GM23338 (cell line): ENCODE results near the gene ELOVL7. TPM values are rescaled to one million over a fixed set of nuclear protein-coding genes. Genes with fewer than 3 reads are reported as not detected.

Experiments
- ATAC-seq: fragments of 200-7000 bp; cut with Tn5 transposase; 3 replicates; pipeline ENCODE4 v1.9.1; 2020
- DNase-seq: peaks from one replicate; pipeline ENCODE4 v3.0.0-alpha.2; 2015; ENCODE audit warnings: low spot score
- H2AFZ ChIP-seq: fragments of 200-600 bp; sonication (generic); 2 replicates; pipeline ENCODE4 v1.8.0; 2016; ENCODE audit warnings: antibody characterized with exemption, mild to moderate bottlenecking, moderate library complexity
- H3F3A ChIP-seq: fragments of 200-600 bp; sonication (generic); replicated peaks from 2 replicates; pipeline ENCODE4 v1.8.0; 2017; ENCODE audit warnings: antibody characterized with exemption, mixed run types, low read depth
- H3K27ac ChIP-seq: fragments of 200-600 bp; sonication (generic); 2 replicates; pipeline ENCODE4 v1.6.1; 2016; ENCODE audit warnings: low read depth
- H3K27me3 ChIP-seq: fragments of 200-600 bp; sonication (generic); 2 replicates; pipeline ENCODE4 v1.8.0; 2016; ENCODE audit warnings: mild to moderate bottlenecking, mixed run types, moderate library complexity; ENCODE audit not compliant: insufficient read depth
- H3K36me3 ChIP-seq: fragments of 200-600 bp; sonication (generic); 2 replicates; pipeline ENCODE4 v1.8.0; 2016; ENCODE audit warnings: mild to moderate bottlenecking; ENCODE audit not compliant: insufficient read depth
- H3K4me1 ChIP-seq: fragments of 200-600 bp; sonication (generic); 2 replicates; pipeline ENCODE4 v1.8.0; 2016; ENCODE audit warnings: mild to moderate bottlenecking, moderate library complexity; ENCODE audit not compliant: insufficient read depth
- H3K4me2 ChIP-seq: fragments of 200-600 bp; sonication (generic); 2 replicates; pipeline ENCODE4 v1.7.1; 2017; ENCODE audit warnings: mixed run types
- H3K4me3 ChIP-seq: fragments of 200-600 bp; sonication (generic); 2 replicates; pipeline ENCODE4 v1.6.1; 2016; ENCODE audit warnings: mixed run types
- H3K79me2 ChIP-seq: fragments of 200-600 bp; sonication (generic); replicated peaks from 2 replicates; pipeline ENCODE4 v1.8.0; 2017; ENCODE audit warnings: mild to moderate bottlenecking; ENCODE audit not compliant: insufficient read depth
- H3K9me2 ChIP-seq: fragments of 200-600 bp; sonication (generic); 2 replicates; pipeline ENCODE4 v1.8.0; 2017; ENCODE audit not compliant: insufficient read depth
- H4K20me1 ChIP-seq: fragments of 200-600 bp; sonication (generic); replicated peaks from 2 replicates; pipeline ENCODE4 v1.8.0; 2017; ENCODE audit warnings: mild to moderate bottlenecking; ENCODE audit not compliant: insufficient read depth
- H3K27ac Mint-ChIP-seq: 2 replicates; pipeline ENCODE4 v1.8.0; 2020; ENCODE audit warnings: inconsistent platforms, mild to moderate bottlenecking, moderate library complexity, mixed read lengths
- H3K27me3 Mint-ChIP-seq: 3 replicates; pipeline ENCODE4 v1.8.0; 2022; ENCODE audit warnings: low read depth, mild to moderate bottlenecking, moderate library complexity, mixed read lengths, inconsistent platforms; ENCODE audit not compliant: insufficient read depth, poor library complexity
- H3K36me3 Mint-ChIP-seq: 3 replicates; pipeline ENCODE4 v1.8.0; 2021; ENCODE audit warnings: low read depth, mild to moderate bottlenecking, inconsistent platforms, moderate library complexity, mixed read lengths
- H3K4me1 Mint-ChIP-seq: 3 replicates; pipeline ENCODE4 v1.8.0; 2020; ENCODE audit warnings: mild to moderate bottlenecking, inconsistent platforms, mixed read lengths
- H3K4me3 Mint-ChIP-seq: 3 replicates; pipeline ENCODE4 v1.8.0; 2021; ENCODE audit warnings: moderate library complexity, mild to moderate bottlenecking, inconsistent platforms, mixed read lengths
- H3K9me3 Mint-ChIP-seq: 3 replicates; pipeline ENCODE4 v1.8.0; 2020; ENCODE audit warnings: moderate library complexity, mild to moderate bottlenecking, inconsistent platforms, mixed read lengths
- CREB1 ChIP-seq: fragments of 250-450 bp; sonication (Bioruptor Pico); IDR thresholded peaks from 2 replicates; pipeline ENCODE4 v1.5.0; 2020; ENCODE audit warnings: low read depth, mild to moderate bottlenecking, moderate library complexity
- EZH2 ChIP-seq: fragments of 200-600 bp; sonication (generic); IDR thresholded peaks from one replicate; pipeline ENCODE4 v1.8.0; 2017; ENCODE audit warnings: antibody characterized with exemption, mild to moderate bottlenecking, low read depth; ENCODE audit not compliant: unreplicated experiment
- EZH2phosphoT487 ChIP-seq: fragments of 200-600 bp; sonication (generic); IDR thresholded peaks from one replicate; pipeline ENCODE4 v1.8.1; 2018; ENCODE audit warnings: antibody characterized with exemption; ENCODE audit not compliant: unreplicated experiment
- JUNB ChIP-seq: IDR thresholded peaks from one replicate; pipeline ENCODE4 v1.6.1; 2016; ENCODE audit warnings: antibody characterized with exemption; ENCODE audit not compliant: unreplicated experiment
- NANOG ChIP-seq: IDR thresholded peaks from 2 replicates; pipeline ENCODE4 v1.6.1; 2016; ENCODE audit warnings: antibody characterized with exemption, borderline replicate concordance
- POLR2AphosphoS5 ChIP-seq: IDR thresholded peaks from 2 replicates; pipeline ENCODE4 v1.6.1; 2016; ENCODE audit warnings: antibody characterized with exemption, low read depth
- STAT1 ChIP-seq: IDR thresholded peaks from one replicate; pipeline ENCODE4 v1.6.1; 2016; ENCODE audit warnings: antibody characterized with exemption; ENCODE audit not compliant: unreplicated experiment
- ZNF114 ChIP-seq: fragments of 250-450 bp; sonication (Bioruptor Pico); IDR thresholded peaks from 2 replicates; pipeline ENCODE4 v1.5.0; 2020; ENCODE audit warnings: mild to moderate bottlenecking, moderate library complexity
- ZNF331 ChIP-seq: fragments of 250-450 bp; sonication (Bioruptor Pico); IDR thresholded peaks from 2 replicates; pipeline ENCODE4 v1.5.0; 2020; ENCODE audit warnings: low read depth, mild to moderate bottlenecking, moderate library complexity
- polyA plus RNA-seq: library from polyadenylated mRNA; unstranded; fragments of >200 nt; fragmentation: Nextera tagmentation; extraction: Ambion mirVana; gene quantifications from 2 replicates; pipeline ENCODE4 v1.2.1, GENCODE V29; 2016
- total RNA-seq: library from RNA; depleted of rRNA; stranded (reverse); fragments of >200 nt; shearing (Covaris generic); gene quantifications from 2 replicates; pipeline ENCODE4 v1.2.3, GENCODE V29; 2014
- TF ChIP-seq, protein P1 (sequence below), 2 experiments: fragments of 200-600 bp in 1 of 2; sonication (generic) in 1 of 2; conservative IDR thresholded peaks; 2 replicates each; pipeline versions ENCODE4 v1.5.1 to v1.6.1; 2016 to 2017; ENCODE audit warnings: antibody characterized with exemption in 2 of 2, low read depth in 2 of 2, mild to moderate bottlenecking in 2 of 2, moderate library complexity in 1 of 2
- TF ChIP-seq, protein P2 (sequence below): IDR thresholded peaks from 2 replicates; pipeline ENCODE4 v1.6.1; 2016; ENCODE audit warnings: antibody characterized with exemption
- TF ChIP-seq, protein P3 (sequence below): IDR thresholded peaks from one replicate; pipeline ENCODE4 v1.6.1; 2018; ENCODE audit warnings: antibody characterized with exemption; ENCODE audit not compliant: unreplicated experiment

Gene ELOVL7
- total and polyA plus RNA-seq, 2 experiments from 2014 or later, result 2.3 to 7.0 TPM

DNA sequence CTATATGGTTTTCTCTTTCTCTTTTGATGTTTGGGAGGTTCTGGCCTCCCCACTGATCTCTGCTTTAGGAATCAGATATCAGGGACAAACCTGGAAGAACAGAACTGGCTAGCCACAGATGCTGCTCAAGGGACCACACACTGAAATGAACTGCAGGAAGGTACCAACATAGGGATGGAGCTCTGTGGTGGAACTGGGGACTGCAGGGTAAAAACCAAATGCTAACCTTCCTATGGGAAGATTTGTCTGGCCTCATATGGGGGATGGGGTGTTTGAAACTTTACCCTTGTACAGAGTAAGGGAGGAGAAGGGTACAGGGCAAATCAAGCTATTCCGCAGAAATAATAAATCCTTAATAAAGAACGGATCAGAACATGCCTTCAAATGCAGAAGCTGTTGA is 49.4 kb downstream of the ELOVL7 start (continued):
- TF ChIP-seq EZH2phosphoT487 (no peak), ZNF331 (CRISPR knock-in tag) (no peak), POLR2AphosphoS5 (no peak)
- TF ChIP-seq, protein P1, sequence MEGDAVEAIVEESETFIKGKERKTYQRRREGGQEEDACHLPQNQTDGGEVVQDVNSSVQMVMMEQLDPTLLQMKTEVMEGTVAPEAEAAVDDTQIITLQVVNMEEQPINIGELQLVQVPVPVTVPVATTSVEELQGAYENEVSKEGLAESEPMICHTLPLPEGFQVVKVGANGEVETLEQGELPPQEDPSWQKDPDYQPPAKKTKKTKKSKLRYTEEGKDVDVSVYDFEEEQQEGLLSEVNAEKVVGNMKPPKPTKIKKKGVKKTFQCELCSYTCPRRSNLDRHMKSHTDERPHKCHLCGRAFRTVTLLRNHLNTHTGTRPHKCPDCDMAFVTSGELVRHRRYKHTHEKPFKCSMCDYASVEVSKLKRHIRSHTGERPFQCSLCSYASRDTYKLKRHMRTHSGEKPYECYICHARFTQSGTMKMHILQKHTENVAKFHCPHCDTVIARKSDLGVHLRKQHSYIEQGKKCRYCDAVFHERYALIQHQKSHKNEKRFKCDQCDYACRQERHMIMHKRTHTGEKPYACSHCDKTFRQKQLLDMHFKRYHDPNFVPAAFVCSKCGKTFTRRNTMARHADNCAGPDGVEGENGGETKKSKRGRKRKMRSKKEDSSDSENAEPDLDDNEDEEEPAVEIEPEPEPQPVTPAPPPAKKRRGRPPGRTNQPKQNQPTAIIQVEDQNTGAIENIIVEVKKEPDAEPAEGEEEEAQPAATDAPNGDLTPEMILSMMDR (conservative IDR thresholded peaks at IDR 0.05; ENCODE audit: low read depth in 2 of 2), result no peak
- TF ChIP-seq, protein P2, sequence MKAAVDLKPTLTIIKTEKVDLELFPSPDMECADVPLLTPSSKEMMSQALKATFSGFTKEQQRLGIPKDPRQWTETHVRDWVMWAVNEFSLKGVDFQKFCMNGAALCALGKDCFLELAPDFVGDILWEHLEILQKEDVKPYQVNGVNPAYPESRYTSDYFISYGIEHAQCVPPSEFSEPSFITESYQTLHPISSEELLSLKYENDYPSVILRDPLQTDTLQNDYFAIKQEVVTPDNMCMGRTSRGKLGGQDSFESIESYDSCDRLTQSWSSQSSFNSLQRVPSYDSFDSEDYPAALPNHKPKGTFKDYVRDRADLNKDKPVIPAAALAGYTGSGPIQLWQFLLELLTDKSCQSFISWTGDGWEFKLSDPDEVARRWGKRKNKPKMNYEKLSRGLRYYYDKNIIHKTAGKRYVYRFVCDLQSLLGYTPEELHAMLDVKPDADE, result no peak

DNA sequence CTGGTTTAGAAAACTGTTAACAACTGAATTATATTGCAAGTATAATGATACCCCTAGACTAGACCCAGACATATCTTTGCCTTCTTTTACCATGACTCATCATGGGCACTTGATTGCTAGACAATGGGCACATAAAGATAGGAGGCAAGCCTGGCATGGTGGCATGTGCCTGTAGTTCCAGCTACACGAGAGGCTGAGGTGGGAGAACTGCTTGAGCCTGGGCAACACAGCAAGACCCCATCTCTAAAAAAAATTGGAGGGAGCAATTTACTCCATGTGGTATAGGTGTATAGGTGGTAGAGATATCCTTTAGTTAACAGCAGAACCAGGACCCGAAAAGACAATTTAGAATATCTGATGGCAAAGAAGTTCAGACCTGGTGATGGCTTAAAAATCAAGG is 51.6 kb downstream of the ELOVL7 start:
- peaks cover 19% of the 10 kb centered on the region for H3K4me1 ChIP-seq
- Mint-ChIP-seq H3K36me3 (peaks cover 11% of the 10 kb centered on the region; the same call in 2 of the 3 replicates), H3K4me3 (no peak overlapping the region), H3K27ac (no peak overlapping the region; the same call in 1 of the 2 replicates), H3K4me1 (peaks cover 25% of the 10 kb centered on the region), H3K27me3 (no peaks in the 10 kb centered on the region), H3K9me3 (no peaks in the 10 kb centered on the region)
- no peak for ATAC-seq
- H4K20me1 ChIP-seq, result no peaks in the 10 kb centered on the region
- no peak overlapping the region for H3K4me3 ChIP-seq
- no peak overlapping the region for H3K27ac ChIP-seq
- DNase-seq, result no peak
- no peaks in the 10 kb centered on the region for H3K27me3 ChIP-seq
- no peaks in the 10 kb centered on the region for H3K79me2 ChIP-seq
- H3K9me2 ChIP-seq, result peaks cover 5% of the 10 kb centered on the region; the same call in 1 of the 2 replicates
- no peaks in the 10 kb centered on the region for H3K36me3 ChIP-seq
- H3F3A ChIP-seq, result no peaks in the 10 kb centered on the region
- no peak overlapping the region for H2AFZ ChIP-seq
- no peak overlapping the region for H3K4me2 ChIP-seq
- TF ChIP-seq EZH2 (no peak), STAT1 (no peak), ZNF114 (CRISPR knock-in tag) (no peak), POLR2AphosphoS5 (no peak), CREB1 (CRISPR knock-in tag) (no peak), NANOG (no peak), EZH2phosphoT487 (no peak), JUNB (no peak), ZNF331 (CRISPR knock-in tag) (no peak)
- TF ChIP-seq, protein P3, sequence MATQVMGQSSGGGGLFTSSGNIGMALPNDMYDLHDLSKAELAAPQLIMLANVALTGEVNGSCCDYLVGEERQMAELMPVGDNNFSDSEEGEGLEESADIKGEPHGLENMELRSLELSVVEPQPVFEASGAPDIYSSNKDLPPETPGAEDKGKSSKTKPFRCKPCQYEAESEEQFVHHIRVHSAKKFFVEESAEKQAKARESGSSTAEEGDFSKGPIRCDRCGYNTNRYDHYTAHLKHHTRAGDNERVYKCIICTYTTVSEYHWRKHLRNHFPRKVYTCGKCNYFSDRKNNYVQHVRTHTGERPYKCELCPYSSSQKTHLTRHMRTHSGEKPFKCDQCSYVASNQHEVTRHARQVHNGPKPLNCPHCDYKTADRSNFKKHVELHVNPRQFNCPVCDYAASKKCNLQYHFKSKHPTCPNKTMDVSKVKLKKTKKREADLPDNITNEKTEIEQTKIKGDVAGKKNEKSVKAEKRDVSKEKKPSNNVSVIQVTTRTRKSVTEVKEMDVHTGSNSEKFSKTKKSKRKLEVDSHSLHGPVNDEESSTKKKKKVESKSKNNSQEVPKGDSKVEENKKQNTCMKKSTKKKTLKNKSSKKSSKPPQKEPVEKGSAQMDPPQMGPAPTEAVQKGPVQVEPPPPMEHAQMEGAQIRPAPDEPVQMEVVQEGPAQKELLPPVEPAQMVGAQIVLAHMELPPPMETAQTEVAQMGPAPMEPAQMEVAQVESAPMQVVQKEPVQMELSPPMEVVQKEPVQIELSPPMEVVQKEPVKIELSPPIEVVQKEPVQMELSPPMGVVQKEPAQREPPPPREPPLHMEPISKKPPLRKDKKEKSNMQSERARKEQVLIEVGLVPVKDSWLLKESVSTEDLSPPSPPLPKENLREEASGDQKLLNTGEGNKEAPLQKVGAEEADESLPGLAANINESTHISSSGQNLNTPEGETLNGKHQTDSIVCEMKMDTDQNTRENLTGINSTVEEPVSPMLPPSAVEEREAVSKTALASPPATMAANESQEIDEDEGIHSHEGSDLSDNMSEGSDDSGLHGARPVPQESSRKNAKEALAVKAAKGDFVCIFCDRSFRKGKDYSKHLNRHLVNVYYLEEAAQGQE, result no peak
- TF ChIP-seq, protein P1 (conservative IDR thresholded peaks at IDR 0.05; ENCODE audit: low read depth in 2 of 2), result no peak
- TF ChIP-seq, protein P2, result no peak
